ENCODE data around the gene HBZ. TPM values are rescaled to one million over a fixed set of nuclear protein-coding genes. Genes with fewer than 3 reads are reported as not detected.

The HBZ gene
- total RNA-seq: not detected in 2 replicates

GRCh38 chr16:152141-153128, at the start of gene HBZ:
HBZ (plus strand) TSS chr16:152644; CDS start chr16:152910, 266 bp downstream.

GRCh38 chr16:165539-166374, 13.3 kb downstream of the HBZ start, which contains the start of gene HBM:
HBM (plus strand) TSS chr16:165978; CDS start chr16:165998, 20 bp downstream.

DNA sequence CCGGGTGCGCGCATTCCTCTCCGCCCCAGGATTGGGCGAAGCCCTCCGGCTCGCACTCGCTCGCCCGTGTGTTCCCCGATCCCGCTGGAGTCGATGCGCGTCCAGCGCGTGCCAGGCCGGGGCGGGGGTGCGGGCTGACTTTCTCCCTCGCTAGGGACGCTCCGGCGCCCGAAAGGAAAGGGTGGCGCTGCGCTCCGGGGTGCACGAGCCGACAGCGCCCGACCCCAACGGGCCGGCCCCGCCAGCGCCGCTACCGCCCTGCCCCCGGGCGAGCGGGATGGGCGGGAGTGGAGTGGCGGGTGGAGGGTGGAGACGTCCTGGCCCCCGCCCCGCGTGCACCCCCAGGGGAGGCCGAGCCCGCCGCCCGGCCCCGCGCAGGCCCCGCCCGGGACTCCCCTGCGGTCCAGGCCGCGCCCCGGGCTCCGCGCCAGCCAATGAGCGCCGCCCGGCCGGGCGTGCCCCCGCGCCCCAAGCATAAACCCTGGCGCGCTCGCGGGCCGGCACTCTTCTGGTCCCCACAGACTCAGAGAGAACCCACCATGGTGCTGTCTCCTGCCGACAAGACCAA, 20.0 kb downstream of the HBZ start, which contains the start of gene HBA2:
Gene HBA2, plus strand, starts transcription at position 503 of the 568 bp plus-strand sequence. Its CDS starts 37 bp downstream, at position 540.

DNA sequence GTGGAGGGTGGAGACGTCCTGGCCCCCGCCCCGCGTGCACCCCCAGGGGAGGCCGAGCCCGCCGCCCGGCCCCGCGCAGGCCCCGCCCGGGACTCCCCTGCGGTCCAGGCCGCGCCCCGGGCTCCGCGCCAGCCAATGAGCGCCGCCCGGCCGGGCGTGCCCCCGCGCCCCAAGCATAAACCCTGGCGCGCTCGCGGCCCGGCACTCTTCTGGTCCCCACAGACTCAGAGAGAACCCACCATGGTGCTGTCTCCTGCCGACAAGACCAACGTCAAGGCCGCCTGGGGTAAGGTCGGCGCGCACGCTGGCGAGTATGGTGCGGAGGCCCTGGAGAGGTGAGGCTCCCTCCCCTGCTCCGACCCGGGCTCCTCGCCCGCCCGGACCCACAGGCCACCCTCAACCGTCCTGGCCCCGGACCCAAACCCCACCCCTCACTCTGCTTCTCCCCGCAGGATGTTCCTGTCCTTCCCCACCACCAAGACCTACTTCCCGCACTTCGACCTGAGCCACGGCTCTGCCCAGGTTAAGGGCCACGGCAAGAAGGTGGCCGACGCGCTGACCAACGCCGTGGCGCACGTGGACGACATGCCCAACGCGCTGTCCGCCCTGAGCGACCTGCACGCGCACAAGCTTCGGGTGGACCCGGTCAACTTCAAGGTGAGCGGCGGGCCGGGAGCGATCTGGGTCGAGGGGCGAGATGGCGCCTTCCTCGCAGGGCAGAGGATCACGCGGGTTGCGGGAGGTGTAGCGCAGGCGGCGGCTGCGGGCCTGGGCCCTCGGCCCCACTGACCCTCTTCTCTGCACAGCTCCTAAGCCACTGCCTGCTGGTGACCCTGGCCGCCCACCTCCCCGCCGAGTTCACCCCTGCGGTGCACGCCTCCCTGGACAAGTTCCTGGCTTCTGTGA, 24.3 kb downstream of the HBZ start, which contains the start of gene HBA1:
Gene HBA1, plus strand, starts transcription at position 204 of the 906 bp plus-strand sequence. Its CDS starts 37 bp downstream, at position 241.

DNA sequence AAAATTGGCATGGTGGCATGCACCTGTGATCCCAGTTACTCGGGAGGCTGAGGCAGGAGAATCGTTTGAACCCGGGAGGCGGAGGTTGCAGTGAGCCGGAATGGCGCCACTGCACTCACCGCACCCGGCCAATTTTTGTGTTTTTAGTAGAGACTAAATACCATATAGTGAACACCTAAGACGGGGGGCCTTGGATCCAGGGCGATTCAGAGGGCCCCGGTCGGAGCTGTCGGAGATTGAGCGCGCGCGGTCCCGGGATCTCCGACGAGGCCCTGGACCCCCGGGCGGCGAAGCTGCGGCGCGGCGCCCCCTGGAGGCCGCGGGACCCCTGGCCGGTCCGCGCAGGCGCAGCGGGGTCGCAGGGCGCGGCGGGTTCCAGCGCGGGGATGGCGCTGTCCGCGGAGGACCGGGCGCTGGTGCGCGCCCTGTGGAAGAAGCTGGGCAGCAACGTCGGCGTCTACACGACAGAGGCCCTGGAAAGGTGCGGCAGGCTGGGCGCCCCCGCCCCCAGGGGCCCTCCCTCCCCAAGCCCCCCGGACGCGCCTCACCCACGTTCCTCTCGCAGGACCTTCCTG, 27.7 kb downstream of the HBZ start, which contains the start of gene HBQ1:
Gene HBQ1, plus strand, starts transcription at position 359 of the 575 bp plus-strand sequence. Its CDS starts 28 bp downstream, at position 387.

Small RNA genes lying within 50 kb of the gene (small RNA-seq; reads per million reads assigned to genes)
- gene RF00019: not detected

Other genes with a start within 250 kb of the HBZ start
- 2.9 and 3.5 TPM in 2 replicates for gene POLR3K, start 99.0 kb upstream of the HBZ start, total RNA-seq
- gene SNRNP25, start 98.8 kb upstream of the HBZ start, total RNA-seq: 18.8 and 23.5 TPM in 2 replicates
- 36.4 and 44.4 TPM in 2 replicates for gene RHBDF1, start 80.0 kb upstream of the HBZ start, total RNA-seq
- 232 and 246 TPM in 2 replicates for gene MPG, start 74.4 kb upstream of the HBZ start, total RNA-seq
- 14.0 and 21.7 TPM in 2 replicates for gene NPRL3, start 14.0 kb upstream of the HBZ start, total RNA-seq
- gene HBM, start 13.3 kb downstream of the HBZ start, total RNA-seq: not detected in 2 replicates
- 0.73 TPM in 1 of 2 replicates, not detected in the other for gene HBA2, start 20.2 kb downstream of the HBZ start, total RNA-seq
- gene HBA1, start 24.0 kb downstream of the HBZ start, total RNA-seq: not detected in 2 replicates
- not detected in 2 replicates for gene HBQ1, start 27.8 kb downstream of the HBZ start, total RNA-seq
- gene LUC7L, start 76.8 kb downstream of the HBZ start, total RNA-seq: 35.6 and 43.8 TPM in 2 replicates
- 50.4 and 52.9 TPM in 2 replicates for gene FAM234A, start 82.2 kb downstream of the HBZ start, total RNA-seq
- 0.98 and 2.6 TPM in 2 replicates for gene RGS11, start 123.3 kb downstream of the HBZ start, total RNA-seq
- 0.37 TPM in 1 of 2 replicates, not detected in the other for gene ARHGDIG, start 127.9 kb downstream of the HBZ start, total RNA-seq
- 0.20 TPM in 1 of 2 replicates, not detected in the other for gene PDIA2, start 130.5 kb downstream of the HBZ start, total RNA-seq
- 16.9 and 19.9 TPM in 2 replicates for gene AXIN1, start 200.1 kb downstream of the HBZ start, total RNA-seq
- 57.7 and 71.9 TPM in 2 replicates for gene MRPL28, start 217.9 kb downstream of the HBZ start, total RNA-seq
- gene PGAP6, start 229.3 kb downstream of the HBZ start, total RNA-seq: 38.9 and 44.6 TPM in 2 replicates
- 69.6 and 110 TPM in 2 replicates for gene NME4, start 244.6 kb downstream of the HBZ start, total RNA-seq
- 14.9 and 23.9 TPM in 2 replicates for gene DECR2, start 249.2 kb downstream of the HBZ start, total RNA-seq

Data from subcutaneous preadipocyte (primary cell).